Hepatocyte (in vitro differentiated cells): ENCODE results near the gene SLC7A8. TPM values are rescaled to one million over a fixed set of nuclear protein-coding genes. Genes with fewer than 3 reads are reported as not detected.

Experiments
- DNase-seq: peaks from one replicate; pipeline ENCODE4 v3.0.0-alpha.2; 2016; ENCODE audit warnings: low spot score
- H2AFZ ChIP-seq: fragments of 200-600 bp; sonication (generic); 2 replicates; pipeline ENCODE4 v1.6.0; 2016; ENCODE audit warnings: antibody characterized with exemption, mild to moderate bottlenecking
- H3K27ac ChIP-seq: fragments of 200-600 bp; sonication (generic); 2 replicates; pipeline ENCODE4 v1.5.1; 2016; ENCODE audit warnings: mild to moderate bottlenecking
- H3K27me3 ChIP-seq: fragments of 200-600 bp; sonication (generic); 2 replicates; pipeline ENCODE4 v1.6.1; 2016
- H3K36me3 ChIP-seq: fragments of 200-600 bp; sonication (generic); replicated peaks from 2 replicates; pipeline ENCODE4 v1.5.1; 2016; ENCODE audit warnings: low read depth; ENCODE audit not compliant: insufficient read depth
- H3K4me1 ChIP-seq: fragments of 200-600 bp; sonication (generic); 2 replicates; pipeline ENCODE4 v1.5.1; 2016; ENCODE audit warnings: mild to moderate bottlenecking, moderate library complexity; ENCODE audit not compliant: insufficient read depth
- H3K4me2 ChIP-seq: fragments of 200-600 bp; sonication (generic); 2 replicates; pipeline ENCODE4 v1.6.0; 2016
- H3K4me3 ChIP-seq: fragments of 200-600 bp; sonication (generic); 2 replicates; pipeline ENCODE4 v1.5.1; 2016; ENCODE audit warnings: mild to moderate bottlenecking
- H3K79me2 ChIP-seq: fragments of 200-600 bp; sonication (generic); 2 replicates; pipeline ENCODE4 v1.6.0; 2017; ENCODE audit warnings: mild to moderate bottlenecking
- H3K9me2 ChIP-seq: fragments of 200-600 bp; sonication (generic); replicated peaks from 2 replicates; pipeline ENCODE4 v1.6.0; 2017; ENCODE audit warnings: mild to moderate bottlenecking; ENCODE audit not compliant: insufficient read depth
- H3K9me3 ChIP-seq: fragments of 200-600 bp; sonication (generic); 2 replicates; pipeline ENCODE4 v1.5.1; 2016; ENCODE audit warnings: low read depth, mild to moderate bottlenecking
- H4K20me1 ChIP-seq: fragments of 200-600 bp; sonication (generic); 2 replicates; pipeline ENCODE4 v1.6.0; 2016; ENCODE audit warnings: mild to moderate bottlenecking; ENCODE audit not compliant: insufficient read depth, poor library complexity, severe bottlenecking
- CTCF ChIP-seq: fragments of 200-600 bp; sonication (generic); IDR thresholded peaks from 2 replicates; pipeline ENCODE4 v1.5.1; 2016; ENCODE audit warnings: antibody characterized with exemption, mild to moderate bottlenecking; ENCODE audit not compliant: poor library complexity
- EZH2 ChIP-seq: fragments of 200-600 bp; sonication (generic); IDR thresholded peaks from 2 replicates; pipeline ENCODE4 v1.6.1; 2016; ENCODE audit warnings: antibody characterized with exemption, mild to moderate bottlenecking, borderline replicate concordance
- EZH2phosphoT487 ChIP-seq: fragments of 200-600 bp; sonication (generic); IDR thresholded peaks from one replicate; pipeline ENCODE4 v1.6.1; 2018; ENCODE audit warnings: antibody characterized with exemption, mild to moderate bottlenecking, low read depth, moderate library complexity; ENCODE audit not compliant: unreplicated experiment, severe bottlenecking
- WGBS: methylation state at CpG from one replicate; pipeline ENCODE4 v1.1.6; 2016; ENCODE audit warnings: low lambda C conversion rate; ENCODE audit errors: missing lambda C conversion rate; 5-methylcytosine and 5-hydroxymethylcytosine counted together
- polyA plus RNA-seq: library from polyadenylated mRNA; unstranded; fragments of >200 nt; fragmentation: Nextera tagmentation; extraction: Ambion mirVana; gene quantifications from 2 replicates; pipeline ENCODE4 v1.2.1, GENCODE V29; 2016
- total RNA-seq: library from RNA; depleted of rRNA; stranded (reverse); fragments of >200 nt; gene quantifications from 2 replicates; pipeline ENCODE4 v1.2.3, GENCODE V29; 2014

The SLC7A8 gene
- total and polyA plus RNA-seq, 2 experiments from 2014 or later, result 54.6 to 123 TPM

DNA sequence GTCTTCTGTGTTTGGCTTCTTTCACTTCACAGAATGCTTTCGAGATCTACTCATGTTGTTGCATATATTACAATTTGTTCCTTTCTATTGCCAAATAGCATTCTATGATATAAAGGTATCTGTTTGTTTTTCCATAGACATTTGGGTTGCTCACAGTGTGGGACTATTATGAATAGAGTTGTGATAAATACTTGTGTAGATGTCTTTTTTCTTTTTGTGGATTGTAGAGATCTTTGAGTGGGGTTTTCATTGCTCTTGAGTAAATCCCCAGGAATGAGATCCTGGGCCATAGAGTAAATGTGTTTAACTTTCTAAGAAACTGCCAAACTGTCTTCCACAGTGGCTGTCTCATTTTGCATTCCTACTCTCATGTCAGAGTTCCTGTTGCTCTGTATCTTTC, 39.5 kb downstream of the SLC7A8 start:
- H3K9me3 ChIP-seq, result no peaks in the 10 kb centered on the region
- H3K27ac ChIP-seq, result peak overlapping the region; percentile 39
- TF ChIP-seq CTCF (no peak), EZH2phosphoT487 (no peak), EZH2 (no peak)
- H3K4me2 ChIP-seq, result no peak overlapping the region
- no peak overlapping the region for H2AFZ ChIP-seq
- H3K27me3 ChIP-seq, result no peaks in the 10 kb centered on the region
- no peaks in the 10 kb centered on the region for H3K9me2 ChIP-seq
- DNase-seq, result no peak
- H3K36me3 ChIP-seq, result no peaks in the 10 kb centered on the region
- H3K4me1 ChIP-seq, result peaks cover 7% of the 10 kb centered on the region
- 90% methylated on average over 1 of the region's 1 CpG for WGBS
- no peaks in the 10 kb centered on the region for H4K20me1 ChIP-seq
- no peak overlapping the region for H3K4me3 ChIP-seq
- H3K79me2 ChIP-seq, result no peaks in the 10 kb centered on the region

GRCh38 chr14:23142826-23143225, 40.6 kb downstream of the SLC7A8 start:
- Histone ChIP-seq H3K4me2 (no peak overlapping the region), H3K4me1 (peaks cover 11% of the 10 kb centered on the region), H3K36me3 (no peaks in the 10 kb centered on the region), H3K27ac (no peak overlapping the region), H3K79me2 (no peaks in the 10 kb centered on the region), H3K9me2 (no peaks in the 10 kb centered on the region), H2AFZ (no peak overlapping the region), H3K4me3 (no peak overlapping the region), H3K9me3 (no peaks in the 10 kb centered on the region), H4K20me1 (no peaks in the 10 kb centered on the region), H3K27me3 (no peaks in the 10 kb centered on the region)
- 95% methylated on average over 4 of the region's 4 CpGs for WGBS
- DNase-seq, result no peak
- no peak for TF ChIP-seq CTCF
- TF ChIP-seq EZH2phosphoT487, result no peak
- TF ChIP-seq EZH2, result no peak

DNA sequence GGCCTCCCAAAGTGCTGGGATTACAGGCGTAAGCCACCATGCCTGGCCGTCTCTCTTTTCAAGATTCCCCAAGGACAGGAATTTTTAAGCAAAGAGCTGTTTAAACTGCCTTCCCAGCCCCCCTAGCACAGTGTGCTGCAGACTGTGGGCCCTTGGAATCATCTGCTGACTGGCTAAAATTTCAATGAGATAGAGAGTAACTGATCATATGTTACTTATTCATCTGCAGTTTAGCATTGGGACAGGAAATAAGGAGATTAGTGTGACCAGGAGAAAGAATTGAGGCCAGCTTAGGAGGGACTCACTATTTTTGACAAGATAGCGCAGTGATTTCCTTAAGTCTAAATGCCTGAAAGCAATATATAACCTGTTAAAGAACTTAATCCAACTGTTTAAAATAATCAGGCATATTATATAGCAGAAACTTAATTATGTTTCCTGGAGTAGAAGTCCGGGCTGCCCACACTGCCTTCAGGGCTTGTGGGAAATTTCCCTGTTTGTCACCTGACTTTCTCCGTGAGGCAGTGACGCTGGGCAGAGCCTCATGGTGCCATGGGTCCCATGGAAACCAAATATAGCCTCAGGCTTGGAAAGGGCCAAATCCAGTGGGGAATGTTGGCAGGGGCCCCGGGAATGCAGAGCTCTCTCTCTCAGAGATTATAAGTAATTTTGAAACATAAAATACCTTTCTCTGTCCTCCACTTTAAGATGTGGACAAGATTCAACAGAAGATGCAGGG, 41.6 kb downstream of the SLC7A8 start:
- WGBS, result 60% methylated on average over 7 of the region's 7 CpGs
- H3K79me2 ChIP-seq, result no peaks in the 10 kb centered on the region
- H3K36me3 ChIP-seq, result no peaks in the 10 kb centered on the region
- TF ChIP-seq CTCF (no peak), EZH2 (no peak), EZH2phosphoT487 (no peak)
- H3K27ac ChIP-seq, result peak overlapping the region; percentile 2
- DNase-seq, result peak; percentile 50
- no peaks in the 10 kb centered on the region for H4K20me1 ChIP-seq
- no peak overlapping the region for H2AFZ ChIP-seq
- no peak overlapping the region for H3K4me2 ChIP-seq
- H3K9me3 ChIP-seq, result no peaks in the 10 kb centered on the region
- no peaks in the 10 kb centered on the region for H3K9me2 ChIP-seq
- H3K27me3 ChIP-seq, result no peaks in the 10 kb centered on the region
- no peak overlapping the region for H3K4me3 ChIP-seq
- H3K4me1 ChIP-seq, result peaks cover 11% of the 10 kb centered on the region

- H3K4me3 ChIP-seq, result no peak overlapping the region
- H3K9me2 ChIP-seq, result no peaks in the 10 kb centered on the region
- no peak for DNase-seq
- H3K27ac ChIP-seq, result no peak overlapping the region
- peaks cover 4% of the 10 kb centered on the region for H3K4me1 ChIP-seq
- WGBS, result 81% methylated on average over 6 of the region's 6 CpGs
- H2AFZ ChIP-seq, result no peak overlapping the region
- TF ChIP-seq EZH2 (no peak), CTCF (no peak), EZH2phosphoT487 (no peak)
- no peaks in the 10 kb centered on the region for H3K36me3 ChIP-seq
- no peaks in the 10 kb centered on the region for H4K20me1 ChIP-seq
- no peaks in the 10 kb centered on the region for H3K9me3 ChIP-seq
- no peaks in the 10 kb centered on the region for H3K27me3 ChIP-seq
- H3K79me2 ChIP-seq, result no peaks in the 10 kb centered on the region
- H3K4me2 ChIP-seq, result no peak overlapping the region
Observed at GRCh38 chr14:23140371-23140770, 43.1 kb downstream of the SLC7A8 start.
